ENCODE data around the gene REV3L.

DNA sequence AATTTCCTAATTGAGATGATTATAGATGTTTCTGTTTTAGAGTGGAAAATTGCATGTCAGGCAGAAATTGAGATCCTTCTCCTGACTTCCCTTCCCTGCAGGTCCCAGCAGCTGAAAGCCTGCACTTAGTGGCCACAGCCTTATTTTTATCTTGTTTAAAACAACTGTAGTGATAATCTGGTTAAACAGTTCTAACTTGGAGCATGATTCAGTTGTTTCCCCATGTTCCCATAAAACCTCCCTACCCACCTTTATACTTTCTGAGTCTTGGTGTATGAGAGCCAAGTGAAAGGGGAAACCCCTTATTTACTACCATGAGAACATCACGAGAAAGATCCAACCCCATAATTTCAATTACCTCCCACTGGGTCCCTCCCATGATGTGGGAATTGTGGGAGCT, 200.5 kb downstream of the REV3L start:
- TF ChIP-seq, protein P1, sequence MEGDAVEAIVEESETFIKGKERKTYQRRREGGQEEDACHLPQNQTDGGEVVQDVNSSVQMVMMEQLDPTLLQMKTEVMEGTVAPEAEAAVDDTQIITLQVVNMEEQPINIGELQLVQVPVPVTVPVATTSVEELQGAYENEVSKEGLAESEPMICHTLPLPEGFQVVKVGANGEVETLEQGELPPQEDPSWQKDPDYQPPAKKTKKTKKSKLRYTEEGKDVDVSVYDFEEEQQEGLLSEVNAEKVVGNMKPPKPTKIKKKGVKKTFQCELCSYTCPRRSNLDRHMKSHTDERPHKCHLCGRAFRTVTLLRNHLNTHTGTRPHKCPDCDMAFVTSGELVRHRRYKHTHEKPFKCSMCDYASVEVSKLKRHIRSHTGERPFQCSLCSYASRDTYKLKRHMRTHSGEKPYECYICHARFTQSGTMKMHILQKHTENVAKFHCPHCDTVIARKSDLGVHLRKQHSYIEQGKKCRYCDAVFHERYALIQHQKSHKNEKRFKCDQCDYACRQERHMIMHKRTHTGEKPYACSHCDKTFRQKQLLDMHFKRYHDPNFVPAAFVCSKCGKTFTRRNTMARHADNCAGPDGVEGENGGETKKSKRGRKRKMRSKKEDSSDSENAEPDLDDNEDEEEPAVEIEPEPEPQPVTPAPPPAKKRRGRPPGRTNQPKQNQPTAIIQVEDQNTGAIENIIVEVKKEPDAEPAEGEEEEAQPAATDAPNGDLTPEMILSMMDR (IDR thresholded peaks at IDR 0.05), result no peak
- no peak for TF ChIP-seq RAD21 (IDR thresholded peaks at IDR 0.05; ENCODE audit: low read length)
